Stimulated activated CD8-positive, alpha-beta memory T cell treated with anti-CD3 and anti-CD28 coated beads, Interleukin-2, amount 100 ng/mL, for 48 hours (primary cell): ENCODE measurements around the gene OGFOD3.
"Not testable (repeated sequence)": the region's sequence is repeated elsewhere in the genome, so short reads cannot be mapped to it uniquely, and the experiment has no call there.

Experiments
- DNase-seq, 2 donors: peaks; one replicate each; pipeline ENCODE4 v3.0.0-alpha.2; 2020; ENCODE audit warnings: low read depth in 2 of 2

The OGFOD3 gene

DNA sequence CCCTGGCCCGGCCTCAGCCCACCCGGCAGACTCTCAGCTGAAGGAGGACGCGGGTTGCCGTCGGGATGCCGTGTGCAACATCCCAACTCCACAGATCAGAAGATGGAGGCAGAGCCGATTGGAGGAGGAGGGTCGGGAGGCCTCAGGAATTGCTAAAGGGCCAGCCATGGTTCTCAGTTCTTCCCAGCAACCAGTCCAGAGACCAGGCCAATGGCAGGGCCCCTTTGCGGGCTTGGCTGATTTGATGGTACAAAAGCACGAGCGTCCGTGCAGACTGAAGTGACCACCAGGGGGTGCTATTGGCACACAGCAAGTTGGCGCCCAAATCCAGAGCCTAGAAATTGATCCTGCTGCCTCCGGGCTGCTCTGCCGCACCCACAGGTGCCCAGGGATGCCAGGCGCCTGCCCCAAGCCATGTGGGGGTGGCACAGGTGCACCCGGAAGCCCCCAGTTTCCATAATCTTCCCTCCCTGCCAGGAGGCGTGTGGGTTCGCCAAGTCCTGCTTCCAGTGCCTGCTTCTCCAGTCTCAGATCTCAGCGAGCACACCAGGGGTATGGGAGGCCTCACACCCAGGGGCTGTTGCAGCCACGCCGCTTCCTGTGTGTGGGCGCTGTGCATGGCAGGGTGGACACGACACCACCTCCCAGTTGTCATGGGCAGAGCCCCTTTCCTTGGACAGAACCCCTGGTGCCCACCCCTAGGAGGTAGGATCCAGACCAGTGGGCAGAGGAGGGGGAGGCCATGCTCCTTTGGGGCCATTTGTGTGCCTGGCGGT, 66.5 kb downstream of the OGFOD3 start:
- peak; percentile 67 to 69 for DNase-seq

DNA sequence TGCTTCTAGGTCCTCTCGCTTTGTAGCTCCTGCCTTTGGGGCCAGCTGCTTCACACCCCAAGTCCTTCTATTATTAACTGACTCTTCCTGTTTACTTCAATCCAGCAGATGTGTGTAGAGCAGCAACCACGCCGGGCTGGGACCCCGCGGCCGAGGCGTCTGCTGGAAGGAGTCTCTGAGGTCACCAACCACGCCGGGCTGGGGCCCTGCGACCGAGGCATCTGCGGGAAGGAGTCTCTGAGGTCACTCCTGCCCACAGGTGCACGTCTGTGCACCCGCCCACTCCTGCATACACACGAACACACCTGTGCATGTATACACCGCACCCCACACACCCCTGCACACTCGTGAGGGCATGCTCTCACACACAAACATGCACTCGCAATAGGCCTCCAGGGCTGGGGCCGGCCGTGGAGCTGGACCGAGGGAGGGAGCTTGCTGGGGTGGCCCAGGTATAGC, 67.1 kb downstream of the OGFOD3 start:
- DNase-seq, result no peak

DNA sequence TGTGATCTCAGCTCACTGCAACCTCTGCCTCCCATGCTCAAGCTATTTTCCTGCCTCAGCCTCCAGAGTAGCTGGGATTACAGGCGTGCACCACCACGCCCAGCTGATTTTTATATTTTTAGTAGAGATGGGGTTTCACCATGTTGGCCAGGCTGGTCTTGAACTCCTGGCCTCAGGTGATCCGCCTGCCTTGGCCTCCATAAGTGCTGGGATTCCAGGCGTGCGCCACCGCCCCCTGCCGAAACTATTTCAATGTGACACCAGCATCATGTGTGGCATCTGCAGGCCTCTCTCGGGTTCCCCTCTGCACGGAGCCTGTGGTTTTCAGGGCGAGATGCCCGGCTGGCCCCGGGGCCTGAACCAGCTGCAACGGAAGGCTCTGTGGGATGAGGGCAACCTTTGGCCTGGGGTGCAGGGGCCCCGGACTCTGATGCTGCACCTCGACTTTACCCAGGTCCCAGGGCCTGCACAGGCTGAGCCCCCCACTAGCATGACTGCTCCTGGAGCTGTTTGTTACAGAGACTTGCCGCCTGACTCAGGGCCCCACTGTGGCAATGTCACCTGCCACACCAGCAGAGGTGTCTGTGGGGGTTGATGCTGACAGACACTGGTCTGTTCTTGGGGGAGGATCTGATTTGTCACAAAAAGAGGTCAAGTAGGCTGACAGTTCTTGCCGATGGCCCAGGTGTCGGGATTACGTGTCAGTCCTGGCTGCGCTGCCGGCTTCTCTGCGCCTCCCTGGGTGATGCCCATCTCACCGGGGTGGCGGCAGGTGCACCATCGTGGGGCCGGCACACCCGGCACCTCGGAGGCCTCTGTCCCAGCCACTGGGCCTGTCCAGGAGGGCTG, 68.0 kb downstream of the OGFOD3 start:
- peak in 1 of 2 donors; percentile 41 for DNase-seq

DNA sequence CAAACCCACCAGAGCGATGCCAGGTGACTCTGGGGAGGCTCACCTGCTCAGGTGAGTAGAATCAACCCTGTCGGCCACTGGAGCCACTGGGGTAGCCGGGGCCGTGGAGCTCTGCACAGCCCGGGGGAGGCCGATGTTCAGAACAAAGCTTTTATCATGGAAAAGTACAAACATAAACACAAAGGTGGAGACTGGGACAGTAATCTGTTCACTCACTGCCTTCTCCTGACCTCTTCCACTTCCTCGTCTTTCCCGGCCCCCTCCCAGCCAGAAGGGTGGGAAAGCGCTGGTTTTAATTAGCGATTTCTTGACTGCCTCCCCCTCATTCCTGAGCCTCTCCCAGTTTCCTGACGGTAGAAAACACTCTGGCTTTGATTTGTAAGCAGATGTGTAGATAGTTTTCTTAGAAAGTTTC, 69.1 kb downstream of the OGFOD3 start:
- no peak for DNase-seq

DNA sequence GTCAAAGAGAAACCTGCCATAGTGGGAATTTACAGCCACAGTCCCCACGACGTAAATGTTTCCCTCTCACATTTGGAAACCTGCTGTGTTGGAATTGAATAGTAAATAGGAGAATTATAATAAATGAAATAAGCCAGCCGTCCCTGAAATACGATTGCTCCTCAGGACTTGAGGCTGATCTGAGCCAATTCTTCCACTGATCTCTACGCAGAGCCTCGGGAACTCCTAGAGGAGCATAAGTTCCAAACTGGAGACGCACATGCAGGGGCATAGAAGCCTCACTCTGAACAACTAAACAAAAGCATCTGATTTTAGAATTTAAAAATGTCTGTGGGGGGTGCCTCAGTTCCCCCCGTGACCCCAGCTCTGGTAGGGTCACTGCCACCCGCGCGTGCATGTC, 69.5 kb downstream of the OGFOD3 start:
- DNase-seq, result no peak

DNA sequence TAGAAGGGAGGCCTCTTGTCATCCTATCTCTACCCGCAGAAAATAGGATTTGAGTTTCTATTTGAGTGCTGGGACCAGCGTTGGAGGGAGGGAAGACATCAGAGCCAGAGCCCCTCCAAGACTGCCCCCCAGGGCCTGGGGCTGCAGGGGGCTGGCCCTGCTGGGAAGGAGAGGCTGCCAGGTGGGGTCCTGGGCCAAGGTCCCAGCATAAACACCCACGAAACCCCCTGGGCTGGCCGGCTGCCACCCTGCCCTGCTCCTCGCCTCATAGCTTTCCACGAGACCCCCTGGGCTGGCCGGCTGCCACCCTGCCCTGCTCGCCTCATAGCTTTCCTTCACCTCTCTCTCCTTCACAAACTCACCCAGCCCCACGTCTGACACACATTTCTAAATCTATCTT, 70.0 kb downstream of the OGFOD3 start:
- no peak for DNase-seq

DNA sequence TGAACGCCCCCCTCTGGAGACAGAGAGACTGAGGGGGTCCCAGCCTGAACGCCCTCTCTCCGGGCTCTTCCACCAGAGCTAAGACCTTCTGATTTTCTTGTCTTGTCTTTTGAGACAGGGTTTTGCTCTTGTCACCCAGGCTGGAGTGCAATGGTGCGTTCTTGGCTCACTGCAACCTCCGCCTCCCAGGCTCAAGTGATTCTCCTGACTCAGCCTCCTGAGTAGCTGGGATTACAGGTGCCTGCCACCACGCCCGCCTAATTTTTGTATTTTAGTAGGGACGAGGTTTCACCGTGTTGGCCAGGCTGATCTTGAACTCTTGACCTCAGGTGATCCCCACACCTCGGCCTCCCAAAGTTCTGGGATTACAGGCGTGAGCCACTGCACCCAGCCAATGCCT, 70.4 kb downstream of the OGFOD3 start:
- not testable (repeated sequence) for DNase-seq

DNA sequence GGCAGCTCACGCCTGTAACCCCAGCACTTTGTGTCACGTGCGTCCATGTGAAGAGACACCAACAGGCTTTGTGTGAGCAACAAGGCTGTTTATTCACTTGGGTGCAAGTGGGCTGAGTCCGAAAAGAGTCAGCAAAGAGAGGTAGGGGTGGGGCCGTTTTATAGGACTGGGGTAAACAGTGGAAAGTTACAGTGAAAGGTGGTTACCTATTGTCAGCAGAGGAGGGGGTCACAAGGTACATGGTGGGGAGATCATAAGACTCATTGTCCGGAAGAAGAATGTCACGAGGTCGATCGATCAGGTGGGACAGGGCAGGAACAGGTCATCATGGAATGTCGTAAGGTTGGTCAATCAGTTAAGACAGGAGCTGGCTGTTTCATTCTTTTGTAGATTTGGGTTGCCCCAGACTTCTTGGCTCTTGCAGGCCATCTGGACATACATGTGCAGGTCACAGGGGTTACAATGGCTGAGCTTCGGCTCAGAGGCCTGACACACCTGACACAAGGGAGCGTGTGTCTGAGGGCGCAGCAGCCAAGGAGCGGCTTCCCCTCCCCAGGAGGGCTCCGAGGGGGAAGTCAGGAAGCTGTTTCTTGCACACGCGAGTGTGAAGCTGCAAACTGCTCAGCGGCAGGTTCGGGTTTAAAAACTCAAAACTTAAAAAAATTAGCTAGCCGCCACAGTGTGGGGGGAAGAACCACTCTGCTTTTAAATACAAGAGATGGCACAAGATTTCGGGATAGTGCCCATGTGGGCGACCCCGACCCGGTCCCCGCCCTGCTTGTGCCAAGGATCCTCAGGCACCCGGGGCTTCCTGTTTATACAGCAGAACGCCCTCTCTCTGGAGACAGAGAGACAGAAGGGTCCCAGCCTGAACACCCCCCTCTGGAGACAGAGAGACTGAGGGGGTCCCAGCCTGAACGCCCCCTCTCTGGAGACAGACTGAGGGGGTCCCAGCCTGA, 71.8 kb downstream of the OGFOD3 start:
- no peak for DNase-seq

DNA sequence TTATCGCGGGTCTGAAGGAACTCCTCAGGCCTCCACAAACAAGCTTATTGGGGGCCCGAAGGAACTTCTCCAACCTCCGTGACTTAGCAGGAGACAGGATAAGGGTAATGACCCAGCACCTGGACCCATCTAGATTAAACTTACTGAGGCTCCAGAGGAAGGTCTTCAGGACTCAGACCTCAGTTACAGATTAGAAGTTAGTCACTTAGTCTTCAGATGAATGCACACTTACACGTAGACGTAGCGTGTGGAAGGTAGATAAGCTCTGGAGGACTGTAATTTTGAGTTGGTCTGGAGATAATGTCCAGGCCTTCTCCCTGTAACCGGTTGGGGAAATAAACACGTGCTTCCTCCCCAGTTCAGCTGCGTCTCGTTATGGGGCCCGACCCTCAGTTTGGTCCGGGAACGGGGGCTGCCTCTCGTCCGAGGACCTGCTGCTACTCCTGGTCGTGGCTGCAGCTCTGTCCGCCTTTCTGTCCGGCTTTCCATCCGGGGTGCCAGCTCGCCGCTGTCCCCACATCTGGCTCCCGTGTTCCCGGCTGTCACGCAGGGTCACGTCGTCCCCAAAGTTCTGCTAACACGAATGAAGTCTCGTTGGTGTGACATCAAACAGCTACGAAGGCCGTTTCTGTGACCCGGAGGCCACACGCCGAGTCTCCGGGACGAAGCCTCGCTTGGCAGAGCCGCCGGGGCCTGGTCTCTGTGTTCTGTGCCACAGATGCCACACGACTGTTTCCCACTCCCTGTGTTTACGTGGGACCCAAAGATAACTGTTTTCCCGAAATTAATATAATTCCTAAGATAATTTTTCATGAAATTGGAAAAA, 73.0 kb downstream of the OGFOD3 start:
- DNase-seq, result no peak

DNA sequence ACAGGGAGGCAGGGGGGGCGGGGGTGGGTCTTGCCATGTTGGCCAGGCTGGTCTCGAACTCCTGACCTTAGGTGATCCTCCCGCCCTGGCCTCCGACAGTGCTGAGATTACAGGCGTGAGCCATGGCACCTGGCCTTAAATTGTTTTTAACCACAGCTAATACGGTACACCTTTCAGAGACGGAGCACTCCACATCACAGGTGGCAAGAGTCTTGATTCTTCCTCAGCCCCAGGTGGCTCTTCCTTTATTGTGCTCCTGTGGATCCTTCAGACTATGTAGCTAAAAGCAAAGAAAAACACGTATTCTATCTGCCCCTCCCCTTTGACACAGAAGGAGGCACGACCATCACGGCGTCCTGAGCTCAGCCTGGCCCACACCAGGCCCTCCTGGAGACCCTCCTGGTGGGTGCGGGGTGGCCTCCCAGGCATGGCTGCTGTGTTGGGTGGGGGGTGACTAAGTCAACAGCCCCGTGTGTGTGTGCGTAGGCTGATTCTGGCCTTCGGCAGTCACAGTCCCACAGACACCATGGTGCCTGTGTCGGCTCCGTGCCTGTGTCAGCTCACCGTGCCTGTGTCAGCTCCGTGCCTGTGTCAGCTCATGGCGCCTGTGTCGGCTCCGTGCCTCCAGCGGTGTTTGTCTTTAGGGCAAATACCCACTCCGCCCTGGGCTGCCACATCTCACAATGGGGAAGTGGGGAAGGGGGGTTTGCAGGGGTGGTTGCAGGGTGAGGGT, 74.0 kb downstream of the OGFOD3 start:
- DNase-seq, result no peak

DNA sequence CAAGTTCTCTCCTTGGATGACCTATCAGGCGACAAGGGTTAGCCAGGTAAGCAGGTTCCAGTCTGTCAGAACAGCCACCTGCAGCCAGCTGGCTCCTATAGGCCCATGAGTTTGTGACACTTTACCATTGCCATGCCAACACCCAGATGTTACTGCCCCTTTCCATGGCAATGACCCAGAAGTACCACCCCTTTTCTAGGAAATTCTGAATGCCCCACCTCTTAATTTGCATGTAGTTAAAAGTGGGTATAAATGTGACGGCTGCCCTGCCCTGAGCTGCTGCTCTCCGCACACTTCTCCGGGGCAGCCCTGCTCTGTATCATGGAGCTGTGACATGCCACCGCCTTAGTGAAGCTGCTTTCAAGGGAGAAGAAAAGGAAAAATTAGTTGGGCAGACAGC, 74.8 kb downstream of the OGFOD3 start:
- no peak for DNase-seq

DNA sequence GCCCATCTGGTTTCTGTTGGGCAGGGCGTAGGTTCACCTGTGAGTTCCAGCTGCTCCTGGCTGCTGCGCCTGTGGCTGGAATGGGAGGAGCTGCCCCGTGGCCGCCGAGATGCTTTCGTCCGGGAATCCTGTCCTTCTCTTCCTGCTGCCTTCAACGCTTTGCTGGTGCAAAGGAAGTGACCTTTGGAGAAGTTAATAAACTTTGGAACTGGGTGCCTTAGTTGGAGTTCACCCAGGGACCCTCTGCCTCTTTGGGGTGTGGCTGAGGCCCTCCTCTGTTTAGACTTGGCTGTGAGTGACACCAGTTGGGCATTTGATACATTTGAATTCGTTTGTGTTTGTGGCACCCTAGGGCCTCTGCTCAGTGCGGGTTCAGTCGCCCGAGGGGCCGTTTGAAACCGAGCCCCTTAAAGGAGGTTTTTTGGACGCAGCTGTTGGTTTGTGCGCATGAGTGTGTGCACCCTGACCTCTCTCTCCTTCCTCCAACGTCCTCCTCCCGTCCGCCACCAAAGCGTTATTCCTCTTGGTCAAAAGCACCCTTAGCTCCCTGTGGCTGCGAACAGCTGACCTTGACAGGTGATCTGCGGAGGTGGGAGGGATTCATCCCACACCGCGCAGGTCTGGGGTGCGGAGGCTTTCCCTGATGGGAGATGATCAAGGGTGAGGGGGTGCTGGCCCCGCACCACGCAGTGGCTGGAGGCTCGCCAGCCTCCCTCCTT, 75.9 kb downstream of the OGFOD3 start:
- no peak for DNase-seq

DNA sequence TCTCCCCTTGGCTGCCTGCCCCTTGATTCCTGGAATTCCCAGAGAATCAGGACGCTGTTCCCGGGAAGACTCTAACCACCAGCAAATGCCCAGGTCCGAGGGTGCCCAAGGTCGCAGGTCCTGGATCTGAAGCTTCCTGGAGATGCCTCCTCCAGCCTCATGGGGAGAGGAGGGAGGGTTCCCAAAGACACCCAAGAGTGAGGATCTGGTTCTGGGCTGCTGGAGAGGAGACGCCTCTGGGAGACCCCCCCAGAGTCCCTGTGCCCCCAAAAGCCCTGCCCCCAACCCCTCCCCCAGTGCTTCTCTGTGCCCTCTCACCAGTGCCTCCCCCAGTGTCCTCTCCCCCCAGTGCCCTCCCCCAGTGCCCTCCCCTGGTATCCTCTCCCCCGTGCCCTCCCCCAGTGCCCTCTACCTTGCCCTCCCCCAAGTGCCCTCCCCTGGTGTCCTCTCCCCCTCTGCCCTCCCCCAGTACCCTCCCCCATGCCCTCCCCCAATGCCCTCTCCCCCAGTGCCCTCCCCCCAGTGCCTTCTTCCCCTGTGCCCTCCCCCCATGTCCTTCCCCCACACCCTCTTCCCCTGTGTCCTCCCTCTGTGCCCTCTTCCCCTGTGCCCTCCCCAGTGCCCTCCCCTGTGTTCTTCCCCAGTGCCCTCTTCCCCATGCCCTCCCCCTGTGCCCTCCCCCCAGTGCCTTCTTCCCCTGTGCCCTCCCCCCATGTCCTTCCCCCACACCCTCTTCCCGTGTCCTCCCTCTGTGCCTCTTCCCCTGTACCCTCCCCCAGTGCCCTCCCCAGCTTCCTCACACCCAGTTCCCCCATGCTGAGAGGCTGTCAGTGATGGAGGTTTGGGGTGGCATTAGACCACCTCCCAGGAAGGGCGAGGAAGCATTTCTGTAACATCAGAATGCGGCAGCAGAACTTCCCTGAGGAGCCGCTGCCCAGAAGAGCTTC, 78.5 kb downstream of the OGFOD3 start:
- no peak for DNase-seq
